Testis (tissue), 2 donors: ENCODE results near the gene SET.

ENCODE experiments used
- CTCF ChIP-seq, 3 experiments: fragments of 450-650 bp in 2 of 3; fragments of 200-600 bp in 1 of 3; sonication (generic) in 1 of 3; IDR thresholded peaks; one replicate each; pipeline ENCODE4 v1.5.1; 2016 to 2019; ENCODE audit warnings: antibody characterized with exemption in 3 of 3, mild to moderate bottlenecking in 2 of 3, moderate library complexity in 1 of 3
- POLR2A ChIP-seq: fragments of 450-650 bp; IDR thresholded peaks from one replicate; pipeline ENCODE4 v1.6.1; 2017; ENCODE audit warnings: antibody characterized with exemption, mild to moderate bottlenecking, moderate library complexity

GRCh38 chr9:128716581-128717254 is 27.7 kb downstream of the SET start:
- TF ChIP-seq CTCF (IDR thresholded peaks at IDR 0.05) (no peak), POLR2A (no peak)
